NCI-H345 treated with DMSO at 0.1 percent for 48 hours (cell line): ENCODE results near the gene CFAP46.

Source experiments
- DNase-seq: peaks from one replicate; lab custom pipeline; 2025; ENCODE audit not compliant: unreplicated experiment; lab: John Stamatoyannopoulos, UW

Gene CFAP46

GRCh38 chr10:132865851-132866600 lies 76.3 kb downstream of the CFAP46 start:
- DNase-seq = no peak

- DNase-seq = no peak
Measured at GRCh38 chr10:132865171-132865631, 77.2 kb downstream of the CFAP46 start.

- no peak for DNase-seq
Measured at GRCh38 chr10:132862485-132863420, 79.6 kb downstream of the CFAP46 start.

- no peak for DNase-seq
Measured at GRCh38 chr10:132861884-132862461, 80.4 kb downstream of the CFAP46 start.

- no peak for DNase-seq
Measured at GRCh38 chr10:132861116-132861691, 81.2 kb downstream of the CFAP46 start.

GRCh38 chr10:132860532-132860931 lies 81.8 kb downstream of the CFAP46 start:
- DNase-seq = no peak

GRCh38 chr10:132859084-132859855 lies 83.1 kb downstream of the CFAP46 start:
- DNase-seq = no peak

GRCh38 chr10:132858121-132859081 lies 84.0 kb downstream of the CFAP46 start:
- no peak for DNase-seq

- DNase-seq = no peak
Measured at GRCh38 chr10:132856869-132857524, 85.4 kb downstream of the CFAP46 start.

- no peak for DNase-seq
Measured at GRCh38 chr10:132855889-132856288, 86.5 kb downstream of the CFAP46 start.

GRCh38 chr10:132851451-132851850 lies 90.9 kb downstream of the CFAP46 start:
- no peak for DNase-seq

GRCh38 chr10:132850896-132851295 lies 91.5 kb downstream of the CFAP46 start:
- DNase-seq = no peak

- no peak for DNase-seq
Measured at GRCh38 chr10:132850246-132850645, 92.1 kb downstream of the CFAP46 start.

GRCh38 chr10:132849546-132850031 lies 92.8 kb downstream of the CFAP46 start:
- DNase-seq = no peak

- no peak for DNase-seq
Measured at GRCh38 chr10:132848951-132849545, 93.3 kb downstream of the CFAP46 start.

- no peak for DNase-seq
Measured at GRCh38 chr10:132848291-132848701, 94.1 kb downstream of the CFAP46 start.

- no peak for DNase-seq
Measured at GRCh38 chr10:132847856-132848255, 94.5 kb downstream of the CFAP46 start.

GRCh38 chr10:132847416-132847777 lies 95.0 kb downstream of the CFAP46 start:
- no peak for DNase-seq
